Activated gamma-delta T cell treated with anti-CD3 and anti-CD28 coated beads, Interleukin-2, amount 50 U/mL, for 16 hours (primary cell): ENCODE data around the gene SARNP.
A peak's percentile ranks its signal among the peaks of the same experiment; 100 is the strongest.
"Not testable (repeated sequence)": the region's sequence is repeated elsewhere in the genome, so short reads cannot be mapped to it uniquely, and the experiment has no call there.

ENCODE experiments used
- DNase-seq: peaks from one replicate; pipeline ENCODE4 v3.0.0-alpha.2; 2020; ENCODE audit warnings: low read depth

Gene SARNP

DNA sequence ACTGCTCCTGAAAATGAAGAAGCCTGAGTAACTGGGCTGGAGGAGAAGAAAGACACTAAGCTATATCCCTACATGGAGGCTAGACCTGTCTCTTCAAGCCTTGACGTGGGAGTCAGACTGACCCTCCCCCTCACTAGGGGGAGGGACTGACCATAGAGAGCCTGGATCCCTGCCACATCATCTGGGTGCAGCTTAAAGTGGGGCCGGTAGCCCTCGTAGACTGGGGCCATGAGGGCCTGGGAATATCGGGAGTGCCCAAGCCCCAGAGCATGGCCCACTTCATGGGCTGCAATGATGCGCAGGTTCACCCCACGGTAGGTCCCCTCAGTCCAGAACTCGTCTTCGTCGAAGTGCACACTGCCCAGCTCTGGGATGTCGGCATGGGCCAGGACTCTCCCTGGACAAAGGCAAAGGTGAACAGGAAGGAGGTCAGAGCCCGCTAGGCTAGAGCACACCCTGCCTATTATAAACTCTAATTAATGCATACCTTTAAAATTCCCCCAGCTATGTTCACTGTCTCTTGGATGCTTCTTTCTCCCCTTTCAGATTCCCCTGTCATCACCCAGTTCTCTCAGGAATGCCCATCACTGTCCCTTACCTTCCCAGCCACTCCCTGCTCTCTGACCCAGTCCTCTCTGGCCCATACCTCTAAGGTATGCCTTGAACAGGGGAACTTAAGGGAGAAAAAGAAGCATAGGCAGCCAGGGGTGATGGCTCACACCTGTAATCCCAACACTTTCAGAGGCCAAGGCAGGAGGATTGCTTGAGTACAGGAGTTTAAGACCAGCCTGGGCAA lies 22.0 kb upstream of the SARNP start:
- DNase-seq = no peak

DNA sequence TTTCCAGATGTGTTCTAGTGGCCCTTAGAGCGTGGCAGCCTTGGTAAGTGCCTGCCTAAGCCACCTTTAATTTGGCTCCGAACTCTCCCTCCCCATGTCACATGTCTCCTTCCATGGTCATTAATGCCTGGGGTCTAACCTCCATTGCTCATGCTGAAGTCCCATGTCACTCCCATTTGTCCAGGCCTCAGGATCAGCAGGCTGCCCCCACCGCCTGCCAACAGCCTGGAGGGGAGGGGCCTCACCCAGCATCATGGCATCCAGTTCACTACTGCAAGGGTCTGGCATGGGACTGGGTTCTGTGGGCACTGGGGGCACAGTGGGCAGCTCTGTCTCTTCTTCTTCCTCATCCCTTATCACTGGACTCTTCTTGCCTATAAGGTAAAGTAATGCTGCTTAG lies 20.8 kb upstream of the SARNP start:
- DNase-seq = no peak

DNA sequence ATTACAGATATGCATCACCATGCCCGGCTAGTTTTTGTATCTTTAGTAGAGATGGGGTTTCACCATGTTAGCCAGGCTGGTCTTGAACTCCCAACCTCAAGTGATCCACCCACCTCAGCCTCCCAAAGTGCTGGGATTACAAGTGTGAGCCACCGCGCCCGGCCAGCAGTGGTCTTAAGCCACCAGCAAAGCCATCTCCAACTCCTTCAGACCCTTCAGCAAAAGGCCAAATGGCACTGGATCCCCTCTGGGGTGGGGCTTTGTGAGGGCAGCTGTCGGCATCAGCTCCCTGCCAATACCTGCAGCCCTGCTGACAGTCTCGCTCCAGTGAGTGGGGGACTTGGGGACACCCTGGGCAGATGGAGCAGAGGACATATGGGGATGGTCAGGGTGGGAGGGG lies 16.9 kb upstream of the SARNP start:
- not testable (repeated sequence) for DNase-seq

DNA sequence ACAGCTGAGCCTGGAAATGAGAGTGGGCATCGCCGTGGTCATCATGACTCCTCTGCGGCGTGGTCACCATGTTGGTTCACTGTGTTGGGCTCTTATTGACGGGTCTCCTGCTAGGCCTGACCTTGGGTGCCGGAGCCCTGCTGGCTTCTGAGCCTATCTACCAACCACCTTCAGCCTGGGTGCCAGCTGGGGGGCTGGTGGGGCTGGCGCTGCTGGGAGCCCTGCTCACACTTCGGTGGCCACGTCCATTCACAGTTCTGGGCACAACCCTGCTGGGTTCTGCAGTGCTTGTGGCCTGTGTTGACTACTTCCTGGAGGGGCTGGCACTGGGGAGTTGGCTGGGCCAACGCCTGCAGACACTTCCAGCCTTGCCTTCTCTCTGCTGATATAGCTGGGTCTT lies 15.5 kb upstream of the SARNP start:
- no peak for DNase-seq

DNA sequence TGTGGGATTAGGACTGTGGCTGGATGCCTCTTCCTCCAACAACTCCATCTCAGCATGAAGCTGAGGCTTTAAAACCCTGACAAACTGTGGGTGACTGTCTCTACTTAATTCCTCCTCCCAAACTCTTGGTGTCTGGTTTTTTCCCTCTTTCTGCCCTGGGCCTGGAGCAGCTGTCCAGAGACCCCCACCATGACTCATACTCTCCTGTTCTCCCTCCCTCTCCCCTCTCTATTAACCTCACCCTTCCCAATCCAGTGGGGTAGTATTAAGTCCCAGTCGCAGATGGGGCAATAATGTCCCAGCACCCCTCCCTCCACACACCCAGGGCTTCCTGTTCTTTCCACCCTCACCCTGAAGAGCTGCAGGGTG lies 13.9 kb upstream of the SARNP start:
- no peak for DNase-seq

DNA sequence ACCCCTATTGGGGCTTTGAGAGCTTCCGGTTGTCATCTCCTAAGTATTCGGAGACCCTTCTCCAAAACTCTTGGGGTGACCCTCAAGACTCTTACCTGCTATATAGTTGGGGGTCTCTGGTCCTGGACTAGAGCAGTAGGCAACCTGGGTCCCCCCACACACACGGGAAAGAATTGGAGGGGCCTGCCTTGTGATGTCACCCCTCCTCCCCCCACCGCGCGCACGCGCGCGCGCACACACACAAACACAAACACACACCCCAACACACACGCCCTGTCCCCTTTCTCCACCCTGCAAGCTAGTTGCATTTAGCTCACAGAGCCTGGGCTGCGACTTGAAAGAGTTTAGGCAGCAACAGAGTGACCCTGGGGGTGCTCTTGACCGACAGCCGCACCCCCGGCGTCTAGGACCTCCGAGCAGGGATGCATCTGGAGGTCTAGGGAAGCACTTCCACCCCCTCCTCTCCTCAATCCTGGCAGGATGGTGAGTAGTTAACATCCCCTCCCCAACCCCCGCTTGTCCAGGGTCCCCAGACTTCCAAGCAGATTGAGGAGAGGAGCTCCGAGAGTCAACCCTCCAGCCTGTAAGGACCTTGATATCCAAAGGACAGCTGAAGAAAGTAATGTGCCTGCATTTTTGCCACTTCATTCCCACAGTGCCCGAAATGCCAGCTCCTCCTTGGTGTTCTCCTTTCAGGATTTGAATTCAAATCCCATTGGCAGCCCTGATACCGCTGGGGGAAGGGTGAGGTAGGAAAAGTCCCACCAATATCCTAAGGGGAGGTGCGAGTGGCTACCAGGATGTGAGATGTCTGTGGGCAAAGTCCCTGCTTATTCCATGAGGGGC lies 13.3 kb upstream of the SARNP start:
- DNase-seq = peak; percentile 24

DNA sequence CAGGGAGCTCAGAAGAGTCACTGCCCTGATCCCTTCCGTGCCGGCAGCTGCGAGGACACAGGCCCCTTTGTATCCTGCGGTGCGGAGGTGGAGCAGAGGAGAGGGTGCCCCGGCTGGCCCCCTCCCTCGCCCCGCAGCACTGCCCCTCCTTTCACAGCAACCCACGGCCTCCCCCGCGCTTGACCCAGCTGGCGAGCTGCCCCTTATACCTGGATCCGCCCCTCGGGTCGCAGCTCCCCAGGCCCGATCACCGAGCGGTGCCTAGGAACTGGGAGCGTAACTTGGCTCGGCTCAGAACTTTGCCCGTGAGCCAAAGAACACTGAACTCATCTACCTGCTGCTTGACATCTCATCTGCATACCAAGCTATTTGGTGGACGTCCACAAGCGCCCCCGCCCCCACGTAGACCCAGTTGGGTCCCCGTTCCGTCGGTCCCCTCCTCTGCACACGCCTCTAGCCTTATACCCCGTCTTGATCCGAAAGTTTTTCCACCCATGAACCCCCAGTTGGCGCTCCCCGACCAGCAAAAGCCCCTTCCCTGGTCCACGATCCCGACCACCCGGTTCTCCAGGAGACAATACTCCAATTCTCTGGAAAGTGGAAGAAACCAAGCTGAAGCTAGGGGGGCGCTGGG lies 12.6 kb upstream of the SARNP start:
- DNase-seq = no peak

DNA sequence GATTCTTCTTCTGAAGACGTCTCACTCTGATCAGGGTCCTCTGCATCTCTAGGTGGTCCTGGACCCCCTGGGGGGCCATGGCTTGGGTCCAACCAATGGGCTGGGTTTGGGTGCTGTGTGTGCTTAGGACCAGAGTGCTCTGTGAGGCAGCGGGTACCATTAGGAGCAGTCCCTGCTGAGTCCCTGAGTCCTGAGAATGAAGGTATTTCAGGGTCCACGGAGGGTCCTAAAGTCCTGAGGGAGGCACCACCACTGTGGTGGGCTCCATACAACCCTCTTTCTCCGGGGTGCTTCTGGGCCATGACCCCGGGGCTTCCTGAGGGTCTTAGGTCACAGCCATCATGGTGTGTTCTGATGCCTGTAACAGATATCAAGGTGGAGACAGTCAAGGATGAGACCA lies 10.8 kb upstream of the SARNP start:
- DNase-seq = no peak

DNA sequence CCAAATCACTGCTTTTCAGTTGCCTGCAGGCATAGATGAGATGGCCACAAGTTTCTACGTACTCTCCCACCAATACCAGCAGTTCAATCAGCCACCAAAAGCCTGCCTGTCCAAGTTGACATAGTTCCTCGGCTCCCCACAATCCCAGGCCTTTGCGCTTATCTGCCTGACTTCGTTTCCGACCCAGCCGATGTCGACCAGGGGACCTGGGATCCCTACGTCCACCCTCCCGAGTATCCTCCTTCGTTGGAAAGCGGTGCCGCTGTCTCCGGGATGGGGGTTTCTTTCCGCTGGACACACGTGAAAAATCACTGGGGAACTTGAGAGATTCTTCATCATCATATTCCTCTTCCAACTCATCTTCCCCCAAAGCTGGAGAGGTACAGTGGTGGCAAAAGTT lies 10.3 kb upstream of the SARNP start:
- no peak for DNase-seq

DNA sequence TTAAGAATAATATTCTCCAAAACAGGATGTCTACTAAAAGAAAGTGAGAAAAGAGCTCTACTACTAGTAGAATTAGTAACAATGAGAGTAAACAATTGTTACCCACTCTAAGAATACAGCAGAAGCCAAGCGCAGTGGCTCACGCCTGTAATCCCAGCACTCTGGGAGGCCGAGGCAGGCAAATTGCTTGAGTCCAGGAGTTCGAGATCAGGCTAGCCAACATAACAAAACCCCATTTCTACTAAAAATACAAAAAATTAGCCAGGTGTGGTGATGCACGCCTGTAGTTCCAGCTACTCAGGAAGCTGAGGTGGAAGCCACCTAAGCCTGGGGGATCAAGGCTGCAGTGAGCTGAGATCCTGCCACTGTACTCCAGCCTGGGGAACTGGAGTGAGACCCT lies 7.2 kb upstream of the SARNP start:
- DNase-seq = no peak

DNA sequence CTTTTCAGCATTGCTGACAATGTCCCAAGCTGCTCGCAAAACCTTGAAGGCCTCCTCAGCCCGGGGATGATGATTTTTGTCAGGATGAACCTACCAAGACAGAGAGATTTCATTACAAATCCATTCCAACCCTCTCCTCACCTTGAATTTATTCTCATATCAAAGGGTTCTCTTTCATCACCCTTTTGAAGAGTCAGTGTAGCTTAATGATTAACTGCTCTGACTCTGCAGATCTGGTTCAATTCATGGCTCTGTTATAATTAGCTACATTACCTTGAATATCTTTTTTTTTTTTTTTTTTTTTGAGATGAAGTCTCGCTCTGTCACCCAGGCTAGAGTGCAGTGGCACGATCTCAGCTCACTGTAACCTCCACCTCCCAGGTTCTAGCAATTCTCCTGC lies 5.9 kb upstream of the SARNP start:
- no peak for DNase-seq

DNA sequence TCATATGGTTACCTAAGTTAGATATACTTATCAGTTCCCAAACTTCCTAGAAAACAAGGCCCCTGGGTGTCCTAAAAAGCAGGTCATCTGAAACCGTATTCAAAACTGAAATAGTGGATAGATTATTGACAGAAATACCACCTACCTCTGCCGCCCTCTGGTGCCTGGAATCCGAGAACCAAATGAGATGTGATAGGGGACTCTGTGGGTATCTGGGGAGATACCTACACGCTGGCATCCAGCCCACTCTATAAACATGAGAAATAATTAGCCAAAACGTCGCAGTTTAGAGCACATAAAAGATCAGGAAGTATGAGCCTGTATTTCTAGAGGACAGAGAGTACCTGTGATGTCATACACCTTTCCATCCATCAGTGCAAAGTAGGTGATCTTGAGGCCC lies 4.7 kb upstream of the SARNP start:
- DNase-seq = no peak

DNA sequence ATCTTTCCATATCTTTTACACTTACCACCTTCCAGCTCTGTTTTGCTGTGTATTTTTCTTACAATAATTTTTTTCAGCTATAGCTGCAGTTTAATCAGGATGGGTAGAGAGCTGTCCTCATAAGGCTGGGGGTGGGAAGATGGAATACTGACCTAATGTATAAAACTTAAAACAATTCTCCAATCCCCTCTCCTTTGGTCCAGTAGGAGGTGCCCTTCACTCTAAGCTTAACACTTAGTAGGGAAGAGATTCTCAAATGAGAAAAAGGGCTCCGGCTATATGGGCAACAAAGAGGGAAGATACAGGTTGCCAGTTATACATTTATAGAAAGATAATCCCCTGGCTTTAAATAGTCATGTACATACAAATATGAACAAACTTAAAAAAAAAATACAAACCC lies 3.2 kb upstream of the SARNP start:
- no peak for DNase-seq

DNA sequence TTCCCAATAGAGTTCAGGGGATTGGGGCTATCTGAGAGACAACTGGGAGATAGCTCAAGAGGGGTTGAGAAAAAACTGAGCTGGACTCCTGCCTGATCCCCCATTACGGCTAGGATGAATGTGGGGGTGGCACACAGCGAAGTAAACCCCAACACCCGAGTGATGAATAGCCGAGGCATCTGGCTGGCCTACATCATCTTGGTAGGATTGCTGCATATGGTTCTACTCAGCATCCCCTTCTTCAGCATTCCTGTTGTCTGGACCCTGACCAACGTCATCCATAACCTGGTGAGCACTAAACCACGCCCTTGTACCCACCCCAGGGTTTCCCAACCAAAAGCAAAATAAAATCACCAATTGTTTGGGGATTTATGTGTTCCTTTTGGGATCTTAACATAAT lies 1.4 kb upstream of the SARNP start:
- no peak for DNase-seq

DNA sequence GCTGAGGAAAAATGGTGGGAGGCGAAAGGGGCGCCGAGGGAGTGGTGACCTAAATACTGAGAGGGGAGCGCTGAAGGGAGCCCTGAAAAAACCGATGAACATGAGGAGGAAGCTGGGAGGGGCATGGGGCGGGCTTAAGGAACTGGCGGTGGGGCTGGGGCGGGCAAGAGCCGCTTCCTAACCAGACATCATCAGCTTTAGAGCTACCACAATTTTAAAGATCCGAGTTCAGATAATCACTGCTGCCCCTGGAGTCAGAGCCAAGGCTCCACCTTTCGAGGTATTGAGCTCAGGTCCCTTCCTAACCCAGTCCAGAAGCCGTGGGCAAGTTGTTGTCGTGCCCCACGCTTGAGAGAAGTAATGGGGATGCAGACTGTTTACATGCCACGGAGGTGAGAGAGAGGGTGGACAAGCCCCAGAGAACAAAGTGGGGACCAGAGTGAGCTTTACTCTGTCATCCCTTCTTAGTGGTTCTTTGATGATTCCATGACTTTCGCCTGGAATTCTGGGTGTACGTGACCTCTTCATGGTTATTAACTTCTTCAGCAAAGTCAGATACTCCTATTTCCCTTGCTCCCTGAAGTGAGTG lies 710 bp upstream of the SARNP start:
- no peak for DNase-seq

DNA sequence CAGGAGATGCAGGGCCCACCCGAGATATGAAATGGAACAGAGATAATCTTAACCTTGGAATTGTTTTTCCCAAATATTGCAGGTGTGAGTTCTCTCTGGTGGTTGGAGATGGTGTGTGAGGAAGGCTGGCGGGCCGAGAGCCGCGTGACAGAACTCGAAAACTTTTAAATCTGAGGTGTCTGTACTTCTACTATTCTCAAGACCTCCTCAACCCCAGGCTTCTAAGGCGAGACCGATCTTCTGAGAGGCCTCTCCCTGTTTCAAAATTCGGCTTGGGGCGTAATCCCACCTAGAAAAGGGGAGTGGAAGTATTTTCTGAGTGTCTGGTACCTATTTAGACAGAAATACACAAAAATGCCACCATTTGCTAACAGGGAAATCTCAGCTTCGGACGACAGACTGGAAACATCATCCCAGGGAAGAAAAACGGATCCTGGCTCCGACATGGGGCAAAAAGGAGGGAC lies 611 bp downstream of the SARNP start:
- DNase-seq = no peak

DNA sequence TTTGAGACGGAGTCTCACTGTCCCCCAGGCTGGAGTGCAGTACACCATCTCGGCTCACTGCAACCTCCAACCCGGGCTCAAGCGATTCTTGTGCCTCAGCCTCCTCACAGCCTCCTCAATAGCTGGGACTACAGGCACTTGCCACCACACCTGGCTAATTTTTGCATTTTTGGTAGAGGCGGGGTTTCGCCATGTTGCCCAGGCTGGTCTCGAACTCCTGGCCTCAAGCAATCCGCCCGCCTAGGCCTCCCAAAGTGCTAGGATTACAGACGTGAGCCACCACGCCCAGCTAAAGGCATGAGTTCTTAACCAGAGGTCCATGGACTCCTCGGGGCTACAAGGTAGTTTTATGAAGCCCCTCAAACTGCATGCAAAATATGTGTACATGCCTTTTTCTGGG lies 2.1 kb downstream of the SARNP start:
- DNase-seq = no peak

DNA sequence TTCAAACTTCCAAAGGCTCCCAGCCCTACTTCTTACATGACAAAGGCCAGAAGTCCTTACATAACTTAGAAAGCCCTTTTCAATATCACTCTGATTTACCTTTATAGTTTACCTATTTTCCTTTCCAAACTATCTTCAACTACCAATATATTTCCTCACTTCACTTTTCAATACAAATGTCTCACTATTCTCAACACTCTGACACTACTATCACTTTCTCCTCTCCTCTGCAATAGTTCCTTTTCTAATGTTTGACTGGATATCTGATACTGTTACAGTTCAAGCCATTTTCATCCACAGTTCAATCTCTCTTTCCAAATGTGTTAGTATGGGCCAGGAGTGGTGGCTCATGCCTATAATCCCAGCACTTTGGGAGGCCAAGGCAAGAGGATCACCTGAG lies 3.3 kb downstream of the SARNP start:
- no peak for DNase-seq

DNA sequence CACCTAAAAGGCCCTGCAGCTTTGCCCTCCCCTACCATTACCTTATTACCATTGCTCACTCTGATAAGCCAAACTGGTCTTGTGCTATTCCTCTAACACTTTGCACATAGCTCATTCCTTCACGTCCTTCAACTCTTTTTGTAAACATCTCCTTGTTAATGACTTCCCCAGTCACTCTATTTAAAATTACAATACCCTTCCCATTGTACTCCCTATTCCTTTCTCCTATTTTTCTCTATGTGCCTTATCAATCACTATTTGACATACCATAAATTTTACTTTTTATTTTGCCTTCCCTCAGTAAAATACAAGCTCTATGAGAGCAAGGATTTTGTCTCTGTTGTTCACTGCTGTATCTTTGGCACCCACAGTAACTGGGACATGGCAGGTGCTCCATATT lies 5.4 kb downstream of the SARNP start:
- no peak for DNase-seq

DNA sequence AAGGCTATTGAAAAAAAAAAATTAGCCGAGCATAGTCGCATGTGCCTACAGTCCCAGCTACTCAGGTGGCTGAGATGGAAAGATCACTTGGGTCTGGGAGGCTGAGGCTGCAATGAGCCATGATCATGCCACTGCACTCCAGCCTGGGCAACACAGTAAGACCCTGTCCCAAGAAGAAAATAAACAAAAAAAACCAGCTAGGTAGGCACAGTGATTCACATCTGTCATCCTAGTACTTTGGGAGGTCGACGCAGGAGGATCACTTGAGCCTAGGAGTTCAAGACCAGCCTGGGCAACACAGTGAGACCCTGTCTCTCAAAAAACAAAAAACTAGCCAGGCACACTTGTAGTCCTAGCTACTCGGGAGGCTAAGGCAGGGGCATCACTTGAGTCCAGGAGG lies 8.2 kb downstream of the SARNP start:
- no peak for DNase-seq

DNA sequence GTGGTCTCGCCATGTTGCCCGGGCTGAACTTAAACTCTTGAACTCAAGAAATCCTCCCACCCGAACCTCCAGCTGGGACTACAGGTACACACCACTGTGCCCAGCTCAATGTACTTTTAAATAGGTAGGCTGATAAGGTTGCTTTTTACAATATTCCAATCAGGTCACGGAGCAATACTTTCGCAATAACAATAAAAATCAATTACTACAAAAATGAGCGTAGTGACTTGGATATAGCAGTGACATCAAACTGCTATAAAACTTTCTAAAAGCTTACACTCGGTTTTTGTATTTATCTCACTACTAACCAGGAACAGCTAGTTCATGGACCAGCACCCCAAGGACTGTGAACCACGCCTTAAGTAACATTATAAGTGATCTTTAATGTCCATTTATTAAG lies 10.5 kb downstream of the SARNP start:
- no peak for DNase-seq

DNA sequence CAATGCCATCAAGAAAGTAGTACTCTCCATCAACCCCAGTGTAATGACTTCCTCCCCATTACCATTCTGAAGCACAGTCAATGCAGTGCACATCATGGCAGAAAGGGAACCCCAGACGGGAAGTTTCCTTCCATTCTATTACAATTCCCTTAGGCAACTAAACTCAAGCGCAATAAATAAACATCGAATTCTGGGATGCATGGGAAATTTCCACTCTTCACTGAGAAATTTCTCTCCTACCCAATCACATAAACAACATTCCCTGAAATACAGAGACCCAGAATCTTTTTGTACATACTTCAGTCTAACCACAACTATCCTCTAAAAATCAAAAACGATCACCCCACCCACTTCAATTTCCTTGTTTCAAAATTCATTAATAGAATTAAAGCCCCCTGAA lies 20.0 kb downstream of the SARNP start:
- DNase-seq = no peak

DNA sequence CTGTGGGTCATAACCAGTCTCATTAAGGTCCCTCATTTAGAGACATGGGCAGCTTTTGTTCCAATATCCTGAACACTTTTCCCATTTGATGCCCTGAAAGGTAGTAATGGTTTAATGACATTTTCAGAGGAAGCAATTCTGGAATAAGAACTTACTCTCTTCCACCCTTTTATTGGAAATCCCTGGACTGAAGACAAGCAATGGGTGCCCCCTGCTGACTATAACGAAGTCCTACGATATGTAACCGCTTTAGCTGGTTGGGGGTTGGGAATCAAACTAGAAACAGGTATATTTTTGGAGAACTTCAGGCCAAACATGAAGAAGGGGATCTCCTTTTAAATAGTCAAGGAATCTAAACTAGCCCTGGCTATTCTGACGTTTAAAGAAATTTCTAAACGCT lies 20.5 kb downstream of the SARNP start:
- DNase-seq = no peak
